ENCODE measurements around the gene QRICH2. TPM values are rescaled to one million over a fixed set of nuclear protein-coding genes. Genes with fewer than 3 reads are reported as not detected.

The QRICH2 gene
- total RNA-seq, 3 donors from 2014 or later, result 1.6 to 4.7 (median 3.2) TPM

DNA sequence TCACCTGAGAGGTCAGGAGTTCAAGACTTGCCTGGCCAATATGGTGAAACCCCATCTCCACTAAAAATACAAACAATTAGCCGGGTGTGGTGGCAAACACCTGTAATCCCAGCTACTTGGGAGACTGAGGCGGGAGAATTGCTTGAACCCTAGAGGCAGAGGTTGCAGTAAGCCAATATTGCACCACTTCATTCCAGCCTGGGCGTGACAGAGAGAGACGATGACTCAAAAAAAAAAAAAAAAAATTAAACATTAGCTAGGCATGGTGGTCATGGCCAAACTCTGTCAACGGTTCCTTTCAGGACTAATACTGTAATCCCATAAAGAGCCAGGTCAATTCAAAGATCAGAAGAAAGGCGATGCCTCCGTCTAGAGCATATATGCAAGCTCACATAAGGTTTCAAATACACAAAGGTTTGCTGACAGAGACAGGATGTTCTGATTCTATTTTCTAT is 70.2 kb downstream of the QRICH2 start:
- DNase-seq (no peak), ATAC-seq (peak; percentile 75)
- TF ChIP-seq, protein P1, sequence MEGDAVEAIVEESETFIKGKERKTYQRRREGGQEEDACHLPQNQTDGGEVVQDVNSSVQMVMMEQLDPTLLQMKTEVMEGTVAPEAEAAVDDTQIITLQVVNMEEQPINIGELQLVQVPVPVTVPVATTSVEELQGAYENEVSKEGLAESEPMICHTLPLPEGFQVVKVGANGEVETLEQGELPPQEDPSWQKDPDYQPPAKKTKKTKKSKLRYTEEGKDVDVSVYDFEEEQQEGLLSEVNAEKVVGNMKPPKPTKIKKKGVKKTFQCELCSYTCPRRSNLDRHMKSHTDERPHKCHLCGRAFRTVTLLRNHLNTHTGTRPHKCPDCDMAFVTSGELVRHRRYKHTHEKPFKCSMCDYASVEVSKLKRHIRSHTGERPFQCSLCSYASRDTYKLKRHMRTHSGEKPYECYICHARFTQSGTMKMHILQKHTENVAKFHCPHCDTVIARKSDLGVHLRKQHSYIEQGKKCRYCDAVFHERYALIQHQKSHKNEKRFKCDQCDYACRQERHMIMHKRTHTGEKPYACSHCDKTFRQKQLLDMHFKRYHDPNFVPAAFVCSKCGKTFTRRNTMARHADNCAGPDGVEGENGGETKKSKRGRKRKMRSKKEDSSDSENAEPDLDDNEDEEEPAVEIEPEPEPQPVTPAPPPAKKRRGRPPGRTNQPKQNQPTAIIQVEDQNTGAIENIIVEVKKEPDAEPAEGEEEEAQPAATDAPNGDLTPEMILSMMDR (IDR thresholded peaks at IDR 0.05), result no peak
- H3K36me3 ChIP-seq (ENCODE audit: low read depth), result no peaks in the 10 kb centered on the region
- no peaks in the 10 kb centered on the region for H3K9me3 ChIP-seq
- peaks cover 9% of the 10 kb centered on the region for H3K4me1 ChIP-seq (ENCODE audit: low read depth)
- intact Hi-C loops (cut with DNase I, micrococcal nuclease), result no loop called here
- H3K4me3 ChIP-seq, result no peak overlapping the region

DNA sequence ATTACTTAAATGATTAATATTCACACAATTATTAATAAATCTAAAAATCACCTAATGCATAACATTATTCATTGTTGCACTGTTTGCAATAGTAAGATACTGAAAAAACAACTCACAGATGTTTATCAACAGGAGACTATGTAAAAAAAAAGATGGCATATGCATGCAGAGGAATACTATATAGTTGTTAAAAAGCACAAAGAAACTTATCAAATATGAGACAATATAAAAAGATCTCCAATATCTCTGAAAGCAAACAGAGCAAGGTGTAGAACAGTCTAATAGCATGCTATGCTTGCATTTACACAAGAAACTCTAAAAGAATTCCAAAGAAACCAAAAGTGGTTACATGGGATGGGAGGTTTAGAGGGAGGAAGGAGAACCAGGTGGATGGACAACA is 71.5 kb downstream of the QRICH2 start:
- intact Hi-C loops (cut with DNase I, micrococcal nuclease), result no loop called here
- Histone ChIP-seq H3K4me1 (ENCODE audit: low read depth) (peaks cover 9% of the 10 kb centered on the region), H3K4me3 (no peak overlapping the region), H3K9me3 (no peaks in the 10 kb centered on the region), H3K36me3 (ENCODE audit: low read depth) (no peaks in the 10 kb centered on the region)
- TF ChIP-seq, protein P1 (IDR thresholded peaks at IDR 0.05), result no peak
- DNase-seq, result no peak
- no peak for ATAC-seq

DNA sequence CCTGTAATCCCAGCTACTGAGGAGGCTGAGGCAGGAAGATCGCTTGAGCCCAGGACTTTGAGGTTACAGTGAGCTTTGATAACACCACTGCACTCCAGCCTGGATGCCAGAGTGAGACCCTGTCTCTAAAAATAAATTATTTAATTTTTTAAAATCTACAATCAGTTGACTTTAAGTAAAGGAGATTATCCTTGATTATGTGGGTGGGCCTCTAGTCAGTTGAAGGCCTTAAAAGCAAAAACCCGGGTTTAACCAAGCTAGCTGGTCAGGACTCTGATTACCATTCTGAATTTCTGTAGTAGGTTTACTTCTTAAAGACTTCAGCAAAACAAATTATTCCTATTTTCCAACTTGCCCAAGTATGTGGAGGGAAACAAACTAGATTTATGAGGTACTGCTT is 72.2 kb downstream of the QRICH2 start:
- no peak for DNase-seq
- Histone ChIP-seq H3K9me3 (no peaks in the 10 kb centered on the region), H3K36me3 (ENCODE audit: low read depth) (no peaks in the 10 kb centered on the region), H3K4me1 (ENCODE audit: low read depth) (peaks cover 2% of the 10 kb centered on the region), H3K4me3 (no peak overlapping the region)
- intact Hi-C loops (cut with DNase I, micrococcal nuclease), result no loop called here
- TF ChIP-seq, protein P1 (IDR thresholded peaks at IDR 0.05), result no peak
- no peak for ATAC-seq

DNA sequence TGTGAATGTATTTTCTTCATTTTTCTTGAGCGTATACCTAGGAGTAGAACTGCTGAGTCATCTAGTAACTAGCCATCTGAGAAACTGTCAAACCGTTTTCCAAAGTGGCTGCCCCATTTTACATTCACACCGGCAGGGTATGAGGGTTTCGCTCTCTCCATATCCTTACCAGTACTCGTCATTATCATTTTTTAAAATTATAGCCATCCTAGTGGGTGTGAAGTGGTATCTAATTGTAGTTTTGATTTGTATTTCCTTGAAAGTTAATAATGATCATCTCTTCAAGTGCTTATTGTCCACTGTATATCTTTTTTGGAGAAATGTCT is 73.8 kb downstream of the QRICH2 start:
- ATAC-seq, result no peak
- no peak for DNase-seq
- Histone ChIP-seq H3K4me3 (no peak overlapping the region), H3K4me1 (ENCODE audit: low read depth) (no peaks in the 10 kb centered on the region), H3K9me3 (no peaks in the 10 kb centered on the region), H3K36me3 (ENCODE audit: low read depth) (no peaks in the 10 kb centered on the region)
- TF ChIP-seq, protein P1 (IDR thresholded peaks at IDR 0.05), result no peak
- intact Hi-C loops (cut with DNase I, micrococcal nuclease), result no loop called here

DNA sequence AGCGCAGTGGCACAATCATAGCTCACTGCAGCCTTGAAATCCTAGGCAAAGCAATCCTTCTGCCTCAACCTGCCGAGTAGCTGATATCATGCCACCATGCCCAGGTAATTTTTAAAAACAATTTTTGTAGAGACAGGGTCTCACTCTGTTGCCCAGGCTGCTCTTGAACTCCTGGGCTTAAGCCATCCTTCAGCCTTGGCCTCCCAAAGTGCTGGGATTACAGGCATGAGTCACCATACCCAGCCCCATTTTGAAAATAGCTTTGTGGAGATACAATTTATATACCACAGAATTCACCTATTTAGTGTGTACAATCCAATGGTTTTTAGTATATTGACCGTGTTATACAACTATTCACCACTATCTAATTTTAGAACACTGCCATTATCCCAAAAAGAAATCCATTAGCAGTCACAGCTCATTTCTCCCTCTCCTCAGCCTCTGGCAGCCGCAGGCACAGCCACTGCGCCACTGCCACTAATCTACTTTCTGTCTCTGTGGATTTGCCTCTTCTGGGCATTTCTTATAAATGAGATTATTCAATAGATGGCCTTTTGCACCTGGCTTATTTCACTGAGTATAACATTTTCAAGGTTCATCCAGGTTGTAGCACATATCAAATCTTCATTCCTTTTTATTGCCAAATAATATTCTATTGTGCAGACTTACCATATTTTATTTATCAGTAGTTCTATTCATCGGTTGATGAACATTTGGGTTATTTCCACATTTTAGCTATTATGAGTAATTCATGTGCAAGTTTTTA is 74.3 kb downstream of the QRICH2 start:
- intact Hi-C loops (cut with DNase I, micrococcal nuclease), result no loop called here
- TF ChIP-seq, protein P1 (IDR thresholded peaks at IDR 0.05), result no peak
- Histone ChIP-seq H3K36me3 (ENCODE audit: low read depth) (no peaks in the 10 kb centered on the region), H3K9me3 (no peaks in the 10 kb centered on the region), H3K4me3 (no peak overlapping the region), H3K4me1 (ENCODE audit: low read depth) (no peaks in the 10 kb centered on the region)
- ATAC-seq (no peak), DNase-seq (no peak)

Data from mucosa of descending colon (tissue), 3 donors.